Lung (tissue), 12 donors: Measurements from ENCODE around the gene ZFP36L2. TPM values are rescaled to one million over a fixed set of nuclear protein-coding genes. Genes with fewer than 3 reads are reported as not detected.
A peak's percentile ranks its signal among the peaks of the same experiment; 100 is the strongest.

Experiments used
- ATAC-seq: fragments of 200-7000 bp; cut with Tn5 transposase; one replicate; pipeline ENCODE4 v1.9.1; 2020; ENCODE audit warnings: moderate number of reproducible peaks; ENCODE audit not compliant: insufficient read depth, low FRiP score
- DNase-seq, 3 donors: peaks; one replicate each; pipeline ENCODE4 v3.0.0-alpha.2; 2013 to 2017
- H3K27ac ChIP-seq, 2 donors: one replicate each; pipeline ENCODE4 v1.5.1; 2013; ENCODE audit warnings: mild to moderate bottlenecking in 2 of 2, moderate library complexity in 2 of 2, control low read depth in 1 of 2, inconsistent platforms in 1 of 2, low read depth in 1 of 2, low read length in 1 of 2
- H3K27me3 ChIP-seq, 3 donors: one replicate each; pipeline ENCODE4 v1.5.1; 2013; ENCODE audit warnings: low read length in 2 of 3; ENCODE audit not compliant: control insufficient read depth in 3 of 3, insufficient read depth in 3 of 3
- H3K36me3 ChIP-seq, 4 donors: one replicate each; pipeline ENCODE4 v1.5.1; 2013; ENCODE audit warnings: low read length in 4 of 4, mild to moderate bottlenecking in 1 of 4, moderate library complexity in 1 of 4; ENCODE audit not compliant: control insufficient read depth in 4 of 4, insufficient read depth in 4 of 4
- H3K4me1 ChIP-seq, 5 donors: one replicate each; pipeline ENCODE4 v1.5.1; 2013; ENCODE audit warnings: low read length in 5 of 5, mild to moderate bottlenecking in 2 of 5, moderate library complexity in 1 of 5; ENCODE audit not compliant: control insufficient read depth in 5 of 5, insufficient read depth in 5 of 5
- H3K4me3 ChIP-seq: one replicate; pipeline ENCODE4 v1.5.1; 2013; ENCODE audit warnings: mild to moderate bottlenecking, control low read depth, moderate library complexity
- H3K9ac ChIP-seq, 2 donors: one replicate each; pipeline ENCODE4 v1.5.1; 2013; ENCODE audit warnings: low read length in 2 of 2, control low read depth in 1 of 2; ENCODE audit not compliant: insufficient read depth in 1 of 2
- H3K9me3 ChIP-seq, 4 donors: one replicate each; pipeline ENCODE4 v1.5.1; 2013; ENCODE audit warnings: low read length in 3 of 4, mild to moderate bottlenecking in 1 of 4, moderate library complexity in 1 of 4; ENCODE audit not compliant: control insufficient read depth in 4 of 4, insufficient read depth in 3 of 4
- WGBS, 2 donors: extraction: QIAGEN DNeasy Blood & Tissue Kit; methylation state at CpG; one replicate each; pipeline ENCODE4 v1.1.7; 2013; 5-methylcytosine and 5-hydroxymethylcytosine counted together
- polyA plus RNA-seq, 2 donors: library from polyadenylated mRNA; stranded (reverse); fragments of 200-250 nt; gene quantifications; one replicate each; pipeline ENCODE4 v1.2.1, GENCODE V29; 2013
- total RNA-seq, 2 donors: library from RNA; depleted of rRNA in 1 of 2; stranded (reverse); fragments of >200 nt in 1 of 2; gene quantifications; one replicate each; pipeline ENCODE4 v1.2.1, GENCODE V29; 2014 to 2021
- TF ChIP-seq, protein P1 (sequence below): IDR thresholded peaks from 2 replicates; pipeline ENCODE4 v1.5.1; 2012; ENCODE audit warnings: mild to moderate bottlenecking; ENCODE audit errors: control extremely low read depth, extremely low read depth
- donor health status: control.
- donor health status: control.
- donor health status: Bipolar disorder and iron deficiency.
- donor health status: healthy.
- donor health status: DM: yes; HTN: yes; CAD: no.

Gene ZFP36L2
- total and polyA plus RNA-seq, 4 donors, result 38.3 to 110 (median 66.6) TPM

DNA sequence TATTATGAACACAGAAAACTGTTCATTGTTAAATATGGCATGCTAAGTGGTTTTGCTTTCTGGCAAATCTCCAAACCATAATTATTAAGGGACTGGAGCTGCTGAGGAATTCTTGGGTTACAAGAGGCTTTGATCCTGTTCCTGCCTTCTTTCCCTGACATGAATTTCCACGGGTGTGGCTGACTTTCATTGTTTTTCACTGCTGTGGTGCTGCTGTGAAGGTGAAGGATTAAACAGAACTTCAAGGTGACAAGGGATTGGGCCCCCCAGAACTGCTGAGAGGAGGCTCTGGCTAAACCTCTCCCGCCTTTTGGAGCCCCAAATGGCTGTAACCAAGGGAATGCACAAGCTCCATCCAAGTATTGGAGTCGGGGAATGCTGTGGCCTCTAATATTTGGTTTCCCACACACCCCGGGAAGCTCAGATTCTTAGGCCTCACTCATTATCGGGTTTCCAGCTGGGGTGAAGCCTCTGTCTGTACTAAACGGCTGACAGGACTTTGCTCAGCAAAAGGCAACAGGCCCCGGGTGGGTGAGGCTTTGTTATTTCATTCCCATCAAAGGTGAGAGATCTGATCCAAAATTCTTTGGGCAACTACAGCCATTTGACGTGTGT lies 29.0 kb upstream of the ZFP36L2 start:
- Histone ChIP-seq H3K9ac (no peak overlapping the region), H3K4me1 (peaks cover 2 to 31% (median 16%) of the 10 kb centered on the region in 5 donors), H3K27me3 (no peaks in the 10 kb centered on the region), H3K36me3 (peaks cover 0 to 9% (median 0%) of the 10 kb centered on the region in 4 donors), H3K4me3 (no peak overlapping the region), H3K27ac (no peak overlapping the region), H3K9me3 (no peaks in the 10 kb centered on the region)
- WGBS, 2 donors, result 69 to 72% methylated on average over 8 of the region's 8 CpGs
- DNase-seq, result peak; percentile 34 to 77 (median 72)
- no peak for ATAC-seq
- TF ChIP-seq, protein P1, sequence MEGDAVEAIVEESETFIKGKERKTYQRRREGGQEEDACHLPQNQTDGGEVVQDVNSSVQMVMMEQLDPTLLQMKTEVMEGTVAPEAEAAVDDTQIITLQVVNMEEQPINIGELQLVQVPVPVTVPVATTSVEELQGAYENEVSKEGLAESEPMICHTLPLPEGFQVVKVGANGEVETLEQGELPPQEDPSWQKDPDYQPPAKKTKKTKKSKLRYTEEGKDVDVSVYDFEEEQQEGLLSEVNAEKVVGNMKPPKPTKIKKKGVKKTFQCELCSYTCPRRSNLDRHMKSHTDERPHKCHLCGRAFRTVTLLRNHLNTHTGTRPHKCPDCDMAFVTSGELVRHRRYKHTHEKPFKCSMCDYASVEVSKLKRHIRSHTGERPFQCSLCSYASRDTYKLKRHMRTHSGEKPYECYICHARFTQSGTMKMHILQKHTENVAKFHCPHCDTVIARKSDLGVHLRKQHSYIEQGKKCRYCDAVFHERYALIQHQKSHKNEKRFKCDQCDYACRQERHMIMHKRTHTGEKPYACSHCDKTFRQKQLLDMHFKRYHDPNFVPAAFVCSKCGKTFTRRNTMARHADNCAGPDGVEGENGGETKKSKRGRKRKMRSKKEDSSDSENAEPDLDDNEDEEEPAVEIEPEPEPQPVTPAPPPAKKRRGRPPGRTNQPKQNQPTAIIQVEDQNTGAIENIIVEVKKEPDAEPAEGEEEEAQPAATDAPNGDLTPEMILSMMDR, result no peak

DNA sequence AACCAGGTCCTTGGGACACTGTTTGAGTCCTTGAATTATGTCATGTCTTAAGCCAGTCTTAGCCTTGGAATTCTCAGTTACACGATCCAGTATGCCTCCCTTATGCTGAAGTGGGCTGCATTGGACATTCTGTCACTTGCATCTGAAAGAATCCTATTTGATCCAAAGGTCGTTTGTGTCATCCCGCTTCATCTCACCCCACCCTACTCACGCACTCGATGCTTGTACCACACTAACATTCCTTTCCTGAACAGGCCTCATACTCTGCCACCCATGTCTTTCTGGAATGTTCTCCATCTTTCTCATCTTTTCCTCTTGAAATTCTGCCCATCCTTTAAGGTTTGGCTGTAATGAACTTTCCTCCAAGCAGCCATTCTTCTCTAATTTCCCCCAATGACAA lies 27.9 kb upstream of the ZFP36L2 start:
- no peak overlapping the region for H3K4me3 ChIP-seq
- no peaks in the 10 kb centered on the region for H3K9me3 ChIP-seq
- no peaks in the 10 kb centered on the region for H3K27me3 ChIP-seq
- DNase-seq, result no peak
- TF ChIP-seq, protein P1, result no peak
- WGBS, 2 donors, result 92 to 95% methylated on average over 5 of the region's 5 CpGs
- no peak for ATAC-seq
- H3K4me1 ChIP-seq, result peaks cover 2 to 31% (median 16%) of the 10 kb centered on the region in 5 donors
- H3K36me3 ChIP-seq, result peaks cover 0 to 9% (median 0%) of the 10 kb centered on the region in 4 donors
- H3K9ac ChIP-seq, result no peak overlapping the region
- no peak overlapping the region for H3K27ac ChIP-seq

DNA sequence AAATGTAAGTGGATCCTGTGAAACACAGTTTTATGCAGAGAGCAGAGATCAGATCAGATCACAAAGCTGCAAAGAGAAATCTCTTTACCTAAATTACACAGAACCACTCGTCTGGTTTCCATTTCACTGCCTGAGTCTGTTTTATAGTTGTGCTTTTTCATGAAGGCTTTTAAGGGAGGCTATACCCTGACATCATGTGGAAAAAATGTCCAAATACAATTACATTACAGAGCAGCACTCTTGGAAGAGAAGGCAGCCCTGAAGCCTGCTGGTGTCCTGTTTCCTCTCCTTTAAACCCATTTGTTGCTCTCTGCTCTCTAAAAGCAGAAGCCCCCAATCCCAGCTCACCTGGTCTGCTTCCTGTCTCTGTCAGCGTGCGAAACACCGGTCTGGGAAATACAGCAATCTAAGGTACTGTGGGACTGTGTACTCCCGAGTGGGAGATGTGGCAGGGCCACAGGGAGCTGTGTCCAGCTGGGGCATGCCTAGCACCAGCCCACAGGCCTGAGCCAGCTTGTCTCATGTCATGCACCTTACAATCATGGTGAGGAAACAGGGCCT lies 24.8 kb upstream of the ZFP36L2 start:
- H3K4me3 ChIP-seq, result no peak overlapping the region
- peak overlapping the region in 1 of 2 donors; percentile 84 for H3K9ac ChIP-seq
- ATAC-seq (no peak), DNase-seq (peak; percentile 47 to 92 (median 88))
- WGBS, 2 donors, result 65 to 66% methylated on average over 5 of the region's 5 CpGs
- TF ChIP-seq, protein P1, result no peak
- H3K9me3 ChIP-seq, result no peaks in the 10 kb centered on the region
- peaks cover 0 to 6% (median 0%) of the 10 kb centered on the region in 4 donors for H3K36me3 ChIP-seq
- H3K27me3 ChIP-seq, result no peaks in the 10 kb centered on the region
- H3K4me1 ChIP-seq, result peaks cover 2 to 24% (median 16%) of the 10 kb centered on the region in 5 donors
- H3K27ac ChIP-seq, result peak overlapping the region in 1 of 2 donors; percentile 57
